HG02642 (cell line): ENCODE data around the gene AHNAK2.
"Not testable (repeated sequence)": the region's sequence is repeated elsewhere in the genome, so short reads cannot be mapped to it uniquely, and the experiment has no call there.

Experiments
- ATAC-seq: cut with Tn5 transposase; IDR thresholded peaks from one replicate; pipeline ENCODE4 v1.9.1; 2021; ENCODE audit warnings: mild to moderate bottlenecking; ENCODE audit not compliant: unreplicated experiment, poor library complexity

The AHNAK2 gene

DNA sequence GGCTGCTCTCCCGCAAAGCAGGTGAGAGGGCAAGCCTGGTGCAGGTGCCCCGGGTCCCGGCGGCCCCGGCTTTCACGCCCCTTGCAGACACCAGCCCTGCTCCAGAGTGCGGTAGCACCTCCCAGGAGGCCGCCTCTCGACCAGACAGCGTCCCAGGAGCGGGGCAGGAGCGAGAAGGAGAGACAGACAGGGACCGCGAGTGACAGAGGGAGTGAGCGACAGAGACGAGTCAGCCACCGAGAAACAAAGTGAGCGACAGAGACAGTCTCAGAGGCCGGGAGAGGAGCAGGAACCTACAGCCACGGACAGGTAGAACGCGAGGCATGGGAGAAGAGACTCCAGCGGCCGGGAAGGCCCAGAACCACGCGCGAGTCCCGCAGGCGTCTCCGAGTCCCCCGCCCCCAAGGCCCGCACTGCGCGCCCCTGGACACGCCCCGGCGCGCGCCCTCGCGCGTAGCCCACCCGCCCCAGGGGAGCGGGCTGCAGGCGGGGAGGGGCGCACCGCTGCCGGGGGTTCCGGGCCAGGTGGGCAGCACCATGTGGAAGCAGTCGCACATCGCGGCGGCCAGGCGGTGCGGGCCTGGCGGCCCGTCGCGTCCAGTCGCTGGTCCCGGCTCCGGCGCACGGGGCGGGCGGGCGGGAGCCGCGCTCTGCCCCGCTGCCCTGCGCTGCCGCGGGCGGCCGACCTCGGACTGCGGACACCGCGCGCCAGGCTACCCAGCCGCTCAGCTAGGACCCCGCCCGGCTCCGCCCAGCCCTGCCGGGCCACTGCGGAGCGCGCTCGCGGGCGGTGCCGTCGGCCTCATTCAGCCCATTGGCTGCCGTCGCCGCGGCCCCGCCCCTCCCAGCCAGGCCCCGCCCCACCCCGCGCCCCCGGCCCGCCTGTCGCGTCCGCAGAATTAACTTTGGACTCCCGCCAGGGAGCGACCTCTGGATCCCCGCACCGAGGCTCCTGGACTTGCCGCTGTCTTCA lies at the start of gene AHNAK2:
Gene AHNAK2 (minus strand): TSS at position 694 of the 973 bp plus-strand sequence. CDS start 137 bp downstream, at position 557.
- no peak for ATAC-seq

- not testable (repeated sequence) for ATAC-seq
These were observed 49.5 kb upstream of the AHNAK2 start for GRCh38 chr14:105027718-105028117.

DNA sequence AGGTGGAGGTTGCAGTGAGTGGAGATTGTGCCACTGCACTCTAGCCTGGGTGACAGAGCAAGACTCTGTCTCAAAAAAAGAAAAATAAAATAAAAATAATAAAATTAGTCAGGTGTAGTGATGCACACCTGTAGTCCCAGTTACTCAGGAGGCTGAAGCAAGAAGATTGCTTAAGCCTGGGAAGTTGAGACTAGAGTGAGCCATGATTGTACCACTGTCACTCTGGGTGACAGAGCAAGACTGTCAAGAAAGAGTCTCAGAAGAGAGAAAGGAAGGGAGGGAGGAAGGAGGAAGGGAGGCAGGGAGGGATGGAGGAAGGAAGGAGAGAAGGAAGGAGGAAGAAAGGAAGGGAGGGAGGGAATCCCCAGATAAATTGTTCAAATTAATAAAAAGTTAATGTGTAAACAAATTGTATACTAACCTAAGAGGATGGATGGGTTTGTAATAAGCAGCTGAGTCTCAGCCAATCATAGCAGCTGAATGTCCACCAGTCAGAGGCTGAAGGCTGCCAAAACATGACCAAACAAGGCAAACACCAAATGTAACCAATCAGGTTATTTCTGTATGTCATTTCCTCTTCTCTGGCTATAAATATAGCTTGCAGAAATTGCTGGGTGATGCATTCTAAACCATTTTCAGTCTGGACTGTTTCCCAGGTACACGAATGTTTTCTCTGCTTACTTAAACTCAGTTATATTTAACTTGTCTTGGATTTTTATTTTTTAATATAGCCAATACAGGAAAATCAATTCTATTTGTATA lies 48.8 kb upstream of the AHNAK2 start:
- no peak for ATAC-seq

DNA sequence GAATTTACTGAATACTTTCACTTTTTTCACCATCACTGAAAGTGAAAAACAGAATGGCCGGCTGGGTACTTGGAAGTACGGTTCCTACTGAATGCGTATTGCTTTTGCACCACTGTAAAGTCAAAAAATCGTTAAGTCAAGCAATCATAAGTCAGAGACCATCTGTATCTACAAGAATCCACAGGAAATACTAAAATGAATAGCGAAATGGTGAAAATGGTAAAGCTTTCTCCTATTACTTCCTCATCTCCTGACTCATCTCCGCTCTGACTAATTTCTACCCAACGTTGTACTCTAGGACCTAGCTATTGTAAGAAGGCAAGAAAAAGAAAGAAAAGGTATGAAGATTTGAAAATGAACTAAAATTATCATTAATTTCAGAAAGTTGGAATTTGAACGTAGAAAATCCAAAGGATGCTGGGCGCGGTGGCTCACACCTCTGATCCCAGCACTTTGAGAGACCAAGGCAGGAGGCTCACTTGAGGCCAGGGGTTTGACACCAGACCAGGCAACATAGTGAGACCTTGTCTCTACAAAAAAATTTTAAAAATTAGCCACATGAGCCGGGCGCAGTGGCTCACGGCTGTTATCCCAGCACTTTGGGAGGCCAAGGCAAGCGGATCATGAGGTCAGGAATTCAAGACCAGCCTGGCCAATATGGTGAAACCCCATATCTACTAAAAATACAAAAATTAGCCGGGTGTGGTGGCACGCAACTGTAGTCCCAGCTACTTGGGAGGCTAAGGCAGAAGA lies 48.0 kb upstream of the AHNAK2 start:
- no peak for ATAC-seq

- ATAC-seq, result no peak
These were observed 47.3 kb upstream of the AHNAK2 start for GRCh38 chr14:105025429-105025828.

DNA sequence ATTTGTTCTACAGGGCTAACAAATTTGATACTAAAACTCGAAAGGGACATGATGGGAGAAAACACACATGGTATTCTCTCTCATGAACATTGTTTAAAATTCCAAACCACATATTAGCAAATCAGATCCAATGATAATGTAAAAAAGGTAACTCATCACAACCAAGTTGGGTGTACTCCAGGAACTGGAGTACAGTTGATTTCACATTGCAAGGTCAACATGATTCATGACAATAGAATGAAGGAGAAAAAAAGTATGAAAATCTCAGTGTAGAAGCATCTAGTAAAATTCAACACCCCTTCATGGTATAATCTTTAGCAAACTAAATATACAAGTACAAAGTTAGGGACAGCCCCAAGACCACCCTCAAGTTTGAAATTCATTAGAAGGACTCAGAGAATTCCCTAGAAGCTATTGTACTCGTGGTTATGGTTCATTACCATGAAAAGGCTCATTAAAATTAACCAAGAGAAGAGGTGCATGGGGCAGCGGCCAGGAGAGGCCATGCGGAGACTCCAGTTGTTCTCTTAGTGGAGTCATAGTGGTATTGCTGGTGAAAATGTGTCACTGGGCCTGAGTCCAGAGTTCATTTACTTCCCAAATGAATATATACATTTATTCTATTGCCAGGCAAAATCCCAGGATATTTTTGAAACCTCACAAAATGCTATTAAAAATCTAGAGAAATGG lies 45.8 kb upstream of the AHNAK2 start:
- no peak for ATAC-seq

GRCh38 chr14:105023144-105023543 lies 45.0 kb upstream of the AHNAK2 start:
- no peak for ATAC-seq

GRCh38 chr14:105022276-105022670 lies 44.1 kb upstream of the AHNAK2 start:
- ATAC-seq, result no peak

- peak; percentile 1 for ATAC-seq
These were observed 43.6 kb upstream of the AHNAK2 start for GRCh38 chr14:105021656-105022275.

GRCh38 chr14:105020815-105021655 lies 42.9 kb upstream of the AHNAK2 start, which contains the start of gene CDCA4:
Gene CDCA4, minus strand, starts transcription at chr14:105021083. Its CDS starts 9,154 bp downstream, at chr14:105011929.
- peak; percentile 86 for ATAC-seq

GRCh38 chr14:105019861-105020814 lies 42.0 kb upstream of the AHNAK2 start:
- peak; percentile 31 for ATAC-seq

- ATAC-seq, result no peak
These were observed 40.2 kb upstream of the AHNAK2 start for GRCh38 chr14:105018414-105018813.

- ATAC-seq, result no peak
These were observed 37.7 kb upstream of the AHNAK2 start for GRCh38 chr14:105015905-105016304.

DNA sequence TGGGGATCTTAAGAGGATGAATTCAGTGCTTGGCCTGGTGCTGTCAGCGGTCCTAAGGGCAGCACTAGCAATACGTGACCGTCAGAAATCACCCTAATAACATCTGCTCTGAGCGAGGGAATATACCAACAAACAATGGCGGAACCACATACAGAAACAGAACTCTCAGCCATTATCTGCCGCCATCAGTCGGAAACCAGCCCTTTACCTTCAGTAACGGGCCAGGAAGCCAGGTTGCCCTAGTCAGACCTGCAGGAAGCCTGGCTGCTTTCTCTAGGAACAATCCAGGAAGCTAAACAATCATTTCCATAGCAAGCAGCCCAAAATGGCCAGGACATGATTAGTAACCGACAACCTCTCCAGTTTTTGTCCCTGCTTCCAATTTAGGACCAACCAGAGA lies 37.1 kb upstream of the AHNAK2 start:
- no peak for ATAC-seq

DNA sequence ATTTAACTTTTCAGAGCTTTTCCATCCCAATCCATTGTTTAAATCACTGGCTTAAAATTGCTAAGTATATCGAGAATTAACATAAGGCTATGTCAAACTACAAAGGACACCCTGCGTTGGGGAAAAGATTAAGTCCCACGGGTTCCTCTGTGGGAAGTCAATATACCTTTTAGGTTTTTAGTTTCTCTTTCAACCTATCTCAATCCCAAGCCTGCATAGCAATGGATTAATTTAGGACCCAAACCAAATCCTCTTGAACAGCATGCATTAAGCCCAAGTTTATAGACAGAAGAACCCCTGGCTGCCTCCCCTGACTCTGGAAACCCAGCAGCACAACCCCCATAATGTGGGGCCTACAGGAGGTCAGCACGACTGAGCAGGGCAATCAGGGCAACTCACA lies 36.5 kb upstream of the AHNAK2 start:
- ATAC-seq, result no peak

GRCh38 chr14:105014032-105014431 lies 35.9 kb upstream of the AHNAK2 start:
- no peak for ATAC-seq

- ATAC-seq, result no peak
These were observed 35.1 kb upstream of the AHNAK2 start for GRCh38 chr14:105013150-105013785.
